Upper lobe of left lung (tissue), 4 donors: ENCODE results near the gene DYNC2I2.

ENCODE experiments used
- EP300 ChIP-seq, 4 donors: sonication (generic); formaldehyde crosslinking; IDR thresholded peaks; one replicate each; pipeline ENCODE4 v1.5.1; 2017; ENCODE audit warnings: antibody characterized with exemption in 4 of 4, control low read depth in 2 of 4
- POLR2A ChIP-seq, 4 donors: fragments of 450-650 bp; IDR thresholded peaks; one replicate each; pipeline ENCODE4 v1.5.1; 2016 to 2017; ENCODE audit warnings: antibody characterized with exemption in 4 of 4, mild to moderate bottlenecking in 2 of 4
- POLR2AphosphoS5 ChIP-seq, 2 donors: sonication (generic); formaldehyde crosslinking; IDR thresholded peaks; one replicate each; pipeline ENCODE4 v1.5.1; 2017; ENCODE audit warnings: antibody characterized with exemption in 2 of 2
- TF ChIP-seq, protein P1 (sequence below), 6 experiments: fragments of 450-650 bp in 4 of 6; fragments of 200-600 bp in 2 of 6; sonication (generic) in 2 of 6; IDR thresholded peaks; one replicate each; pipeline ENCODE4 v1.5.1; 2016 to 2019; ENCODE audit warnings: antibody characterized with exemption in 6 of 6

DNA sequence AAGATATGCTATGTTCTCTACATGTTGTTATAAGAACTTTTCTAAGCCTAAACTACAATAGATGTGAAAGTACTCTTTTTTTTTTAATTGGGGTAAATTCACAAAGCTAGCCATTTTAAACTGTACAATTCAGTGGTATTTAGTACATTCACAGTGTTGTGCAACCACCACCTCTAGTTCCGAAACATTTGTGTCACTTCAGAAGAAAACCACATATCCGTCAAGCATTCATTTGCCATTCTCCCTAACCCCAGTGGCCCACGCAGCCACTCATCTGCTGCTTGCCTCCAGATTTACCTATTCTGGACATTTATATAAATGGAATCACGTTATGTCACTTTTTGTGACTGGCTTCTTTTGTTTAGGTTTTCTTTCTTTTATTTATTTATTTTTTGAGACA lies 61.2 kb downstream of the DYNC2I2 start:
- TF ChIP-seq POLR2A (IDR thresholded peaks at IDR 0.05) (no peak), EP300 (IDR thresholded peaks at IDR 0.05) (no peak), POLR2AphosphoS5 (IDR thresholded peaks at IDR 0.05) (no peak)
- TF ChIP-seq, protein P1, sequence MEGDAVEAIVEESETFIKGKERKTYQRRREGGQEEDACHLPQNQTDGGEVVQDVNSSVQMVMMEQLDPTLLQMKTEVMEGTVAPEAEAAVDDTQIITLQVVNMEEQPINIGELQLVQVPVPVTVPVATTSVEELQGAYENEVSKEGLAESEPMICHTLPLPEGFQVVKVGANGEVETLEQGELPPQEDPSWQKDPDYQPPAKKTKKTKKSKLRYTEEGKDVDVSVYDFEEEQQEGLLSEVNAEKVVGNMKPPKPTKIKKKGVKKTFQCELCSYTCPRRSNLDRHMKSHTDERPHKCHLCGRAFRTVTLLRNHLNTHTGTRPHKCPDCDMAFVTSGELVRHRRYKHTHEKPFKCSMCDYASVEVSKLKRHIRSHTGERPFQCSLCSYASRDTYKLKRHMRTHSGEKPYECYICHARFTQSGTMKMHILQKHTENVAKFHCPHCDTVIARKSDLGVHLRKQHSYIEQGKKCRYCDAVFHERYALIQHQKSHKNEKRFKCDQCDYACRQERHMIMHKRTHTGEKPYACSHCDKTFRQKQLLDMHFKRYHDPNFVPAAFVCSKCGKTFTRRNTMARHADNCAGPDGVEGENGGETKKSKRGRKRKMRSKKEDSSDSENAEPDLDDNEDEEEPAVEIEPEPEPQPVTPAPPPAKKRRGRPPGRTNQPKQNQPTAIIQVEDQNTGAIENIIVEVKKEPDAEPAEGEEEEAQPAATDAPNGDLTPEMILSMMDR (IDR thresholded peaks at IDR 0.05), result no peak
